HCT116 (cell line): Measurements from ENCODE around the gene AHSP. TPM values are rescaled to one million over a fixed set of nuclear protein-coding genes. Genes with fewer than 3 reads are reported as not detected.

Source experiments
- ATAC-seq: fragments of 200-7000 bp; cut with Tn5 transposase; 2 replicates; pipeline ENCODE4 v1.9.1; 2020; ENCODE audit warnings: mild to moderate bottlenecking, moderate library complexity
- BruUV-seq: library from RNA; stranded (reverse); fragments of 400-500 nt; replicated peaks from 2 replicates; lab custom pipeline; 2021; lab: Mats Ljungman, UMichigan
- CTCF ChIA-PET: fragments of 300-600 bp; sonication (Branson Sonifier 250); formaldehyde crosslinking; loops from one replicate; lab custom pipeline; 2021; ENCODE audit warnings: antibody characterized with exemption; lab: Charles Lee
- POLR2A ChIA-PET: fragments of 300-600, 350-600 bp; sonication (Branson Sonifier 250); formaldehyde crosslinking; loops from one replicate; lab custom pipeline; 2021; ENCODE audit warnings: antibody characterized with exemption; lab: Charles Lee
- RAD21 ChIA-PET, 2 experiments: fragments of 300-600 bp; sonication (Branson Sonifier 250); formaldehyde crosslinking; loops; one replicate each; lab custom pipeline; 2023; ENCODE audit warnings: low total read pairs in 2 of 2; ENCODE audit not compliant: uncharacterized antibody in 2 of 2, unreplicated experiment in 2 of 2, low non-redundant PET in 1 of 2; lab: Charles Lee
- DNase-seq: peaks from one replicate; pipeline ENCODE4 v3.0.0-alpha.2; 2010; ENCODE audit warnings: low read depth, low spot score
- H2AFZ ChIP-seq: fragments of 200-600 bp; shearing (Covaris generic), sonication (generic); 2 replicates; pipeline ENCODE4 v1.6.1; 2017; ENCODE audit warnings: low read depth, mixed run types, mixed read lengths, antibody characterized with exemption, low read length; ENCODE audit not compliant: poor library complexity, severe bottlenecking
- H3K27ac ChIP-seq: 2 replicates; pipeline ENCODE4 v1.5.1; 2012; ENCODE audit warnings: low read depth, low read length
- H3K27me3 ChIP-seq: fragments of 200-600 bp; sonication (generic); 2 replicates; pipeline ENCODE4 v1.6.1; 2016; ENCODE audit warnings: mixed run types, low read length, mixed read lengths; ENCODE audit not compliant: insufficient read depth
- H3K36me3 ChIP-seq, 2 experiments: fragments of 200-500 bp in 1 of 2; fragments of 200-600 bp in 1 of 2; sonication (Bioruptor generic) in 1 of 2; sonication (generic) in 1 of 2; 2 replicates each; pipeline versions ENCODE4 v1.5.1 to v1.6.1; 2014 to 2016; ENCODE audit warnings: low read length in 2 of 2, inconsistent platforms in 1 of 2, mixed read lengths in 1 of 2, mixed run types in 1 of 2; ENCODE audit not compliant: insufficient read depth in 2 of 2, control insufficient read depth in 1 of 2
- H3K4me1 ChIP-seq, 2 experiments: fragments of 200-600 bp in 1 of 2; sonication (generic) in 1 of 2; 2 replicates each; pipeline versions ENCODE4 v1.5.1 to v1.6.1; 2012 to 2017; ENCODE audit warnings: low read length in 2 of 2, inconsistent platforms in 1 of 2, mild to moderate bottlenecking in 1 of 2, mixed read lengths in 1 of 2, mixed run types in 1 of 2, moderate library complexity in 1 of 2; ENCODE audit not compliant: insufficient read depth in 2 of 2, control insufficient read depth in 1 of 2
- H3K4me2 ChIP-seq: fragments of 200-600 bp; sonication (generic); 2 replicates; pipeline ENCODE4 v1.6.1; 2017; ENCODE audit warnings: mixed run types, low read length, mixed read lengths
- H3K4me3 ChIP-seq, 2 experiments: fragments of 200-600 bp in 1 of 2; sonication (generic) in 1 of 2; replicated peaks in 1 of 2; 2 replicates each; pipeline ENCODE4 v1.5.1; 2011 to 2016; ENCODE audit warnings: low read length in 2 of 2, control low read depth in 1 of 2, low read depth in 1 of 2, mild to moderate bottlenecking in 1 of 2, mixed read lengths in 1 of 2, mixed run types in 1 of 2
- H3K79me2 ChIP-seq: fragments of 200-600 bp; sonication (generic); 2 replicates; pipeline ENCODE4 v1.6.1; 2017; ENCODE audit warnings: mild to moderate bottlenecking, mixed run types, low read length, moderate library complexity, mixed read lengths; ENCODE audit not compliant: insufficient read depth
- H3K9ac ChIP-seq: fragments of 200-600 bp; sonication (generic); 2 replicates; pipeline ENCODE4 v1.6.1; 2016; ENCODE audit warnings: low read length, mixed read lengths
- H3K9me2 ChIP-seq: fragments of 200-600 bp; sonication (generic), shearing (Covaris generic); 2 replicates; pipeline ENCODE4 v1.6.1; 2017; ENCODE audit warnings: mixed run types, mild to moderate bottlenecking, moderate library complexity; ENCODE audit not compliant: insufficient read depth
- H3K9me3 ChIP-seq, 2 experiments: fragments of 200-500 bp in 1 of 2; fragments of 200-600 bp in 1 of 2; sonication (Bioruptor generic) in 1 of 2; sonication (generic) in 1 of 2; 2 replicates each; pipeline ENCODE4 v1.6.1; 2014 to 2017; ENCODE audit warnings: low read length in 2 of 2, mixed read lengths in 2 of 2, inconsistent platforms in 1 of 2, low read depth in 1 of 2, mild to moderate bottlenecking in 1 of 2, mixed run types in 1 of 2, moderate library complexity in 1 of 2; ENCODE audit not compliant: control insufficient read depth in 1 of 2, insufficient read depth in 1 of 2
- H4K20me1 ChIP-seq: fragments of 200-600 bp; sonication (generic), shearing (Covaris generic); 2 replicates; pipeline ENCODE4 v1.6.1; 2017; ENCODE audit warnings: mixed run types, mild to moderate bottlenecking, moderate library complexity; ENCODE audit not compliant: insufficient read depth
- ATF3 ChIP-seq: IDR thresholded peaks from 2 replicates; pipeline ENCODE4 v1.6.1; 2012
- CBX3 ChIP-seq: IDR thresholded peaks from 2 replicates; pipeline ENCODE4 v1.6.1; 2012; ENCODE audit warnings: low read depth
- CEBPB ChIP-seq: IDR thresholded peaks from 2 replicates; pipeline ENCODE4 v1.6.1; 2012; ENCODE audit warnings: low read depth
- CTCF ChIP-seq, 3 experiments: fragments of 200-600 bp in 1 of 3; sonication (generic) in 1 of 3; IDR thresholded peaks in 2 of 3; conservative IDR thresholded peaks in 1 of 3; 2 replicates each; pipeline ENCODE4 v1.5.1; 2012 to 2017; ENCODE audit warnings: low read depth in 2 of 3, low read length in 2 of 3, antibody characterized with exemption in 1 of 3, borderline replicate concordance in 1 of 3, control low read depth in 1 of 3, mild to moderate bottlenecking in 1 of 3, mixed read lengths in 1 of 3, mixed run types in 1 of 3, moderate library complexity in 1 of 3; ENCODE audit not compliant: insufficient read depth in 1 of 3
- EZH2 ChIP-seq: fragments of 200-600 bp; sonication (generic); IDR thresholded peaks from 2 replicates; pipeline ENCODE4 v1.6.1; 2017; ENCODE audit warnings: antibody characterized with exemption, mixed run types
- FOSL1 ChIP-seq: IDR thresholded peaks from 2 replicates; pipeline ENCODE4 v1.6.1; 2012; ENCODE audit warnings: low read depth
- MAX ChIP-seq: IDR thresholded peaks from 2 replicates; pipeline ENCODE4 v1.6.1; 2012
- REST ChIP-seq: IDR thresholded peaks from 2 replicates; pipeline ENCODE4 v1.6.1; 2012; ENCODE audit warnings: low read depth
- SIN3A ChIP-seq: IDR thresholded peaks from 2 replicates; pipeline ENCODE4 v1.6.1; 2012; ENCODE audit warnings: low read depth
- TCF7L2 ChIP-seq: IDR thresholded peaks from 2 replicates; pipeline ENCODE4 v1.7.0; 2011; ENCODE audit warnings: borderline replicate concordance, inconsistent platforms; ENCODE audit not compliant: insufficient read depth, insufficient read length; ENCODE audit errors: extremely low read depth
- YY1 ChIP-seq: IDR thresholded peaks from 2 replicates; pipeline ENCODE4 v1.6.1; 2011; ENCODE audit warnings: low read length, low read depth, moderate library complexity, mild to moderate bottlenecking; ENCODE audit not compliant: insufficient replicate concordance; ENCODE audit errors: extremely low read depth
- ZBTB33 ChIP-seq: IDR thresholded peaks from 2 replicates; pipeline ENCODE4 v1.6.1; 2011; ENCODE audit warnings: mild to moderate bottlenecking, low read length, moderate library complexity; ENCODE audit not compliant: insufficient replicate concordance; ENCODE audit errors: extremely low read depth
- intact Hi-C: fragments of 100-400 bp; cut with micrococcal nuclease; formaldehyde crosslinking; loops from 2 replicates; pipeline ENCODE4 v1.10.0; 2022
- total RNA-seq: library from RNA; stranded (reverse); gene quantifications from one replicate; pipeline ENCODE4 v1.2.1, GENCODE V29; 2021; ENCODE audit not compliant: unreplicated experiment

AHSP gene
- total RNA-seq, 1 experiment from 2014 or later: not detected

- Histone ChIP-seq H3K27me3 (no peaks in the 10 kb centered on the region), H3K9me2 (no peaks in the 10 kb centered on the region), H4K20me1 (no peaks in the 10 kb centered on the region), H3K4me3 (no peak overlapping the region), H3K4me2 (no peak overlapping the region), H3K27ac (no peak overlapping the region), H3K36me3 (no peaks in the 10 kb centered on the region), H3K79me2 (no peaks in the 10 kb centered on the region), H2AFZ (no peak overlapping the region), H3K9me3 (no peaks in the 10 kb centered on the region), H3K4me1 (no peaks in the 10 kb centered on the region), H3K9ac (no peak overlapping the region)
- TF ChIP-seq FOSL1 (no peak), EZH2 (no peak), CBX3 (no peak), REST (no peak), SIN3A (no peak), TCF7L2 (no peak), YY1 (no peak), CTCF (IDR thresholded peaks at IDR 0.05 in 2 of 3, conservative IDR thresholded peaks at IDR 0.05 in 1 of 3; ENCODE audit: borderline replicate concordance in 1 of 3, insufficient read depth in 1 of 3, low read depth in 2 of 3, low read length in 2 of 3) (no peak), ZBTB33 (no peak), ATF3 (no peak), CEBPB (no peak), MAX (no peak)
- ATAC-seq (no peak), DNase-seq (no peak)
- intact Hi-C loops: no loop called here
- BruUV-seq: no TSS peak
- POLR2A ChIA-PET: no interaction called here
- CTCF ChIA-PET: no interaction called here
- RAD21 ChIA-PET: no interaction called here
These were observed 9.9 kb downstream of the AHSP start for GRCh38 chr16:31537362-31538242.
